ENCODE results near the gene MTCL1.

The MTCL1 gene

DNA sequence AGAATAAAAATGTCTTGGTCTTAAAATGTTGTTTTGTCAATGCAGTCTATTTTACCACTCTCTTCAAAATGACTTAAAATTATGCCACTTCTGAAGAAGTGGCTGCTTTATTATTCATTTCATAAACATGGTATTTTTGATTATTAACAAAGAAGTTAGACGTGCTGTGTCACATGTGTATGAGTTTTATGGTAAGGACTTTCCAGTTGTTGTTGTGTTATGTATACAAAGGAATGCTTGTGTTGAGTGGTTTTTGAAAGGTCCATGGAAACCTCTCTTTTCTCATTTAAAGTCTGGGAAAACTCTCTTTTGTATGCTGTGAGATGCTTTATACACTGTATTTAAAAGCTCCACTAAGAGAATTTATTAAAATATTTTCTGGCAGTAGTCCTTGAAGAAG lies 116.2 kb downstream of the MTCL1 start:
- DNase-seq (ENCODE audit: low spot score), result no peak
- TF ChIP-seq CTCF (IDR thresholded peaks at IDR 0.05; ENCODE audit: extremely low read depth, missing control alignments), result no peak

- no peak for DNase-seq (ENCODE audit: low spot score)
- TF ChIP-seq CTCF (IDR thresholded peaks at IDR 0.05; ENCODE audit: extremely low read depth, missing control alignments), result no peak
Measured at GRCh38 chr18:8822643-8823042, 117.3 kb downstream of the MTCL1 start.

DNA sequence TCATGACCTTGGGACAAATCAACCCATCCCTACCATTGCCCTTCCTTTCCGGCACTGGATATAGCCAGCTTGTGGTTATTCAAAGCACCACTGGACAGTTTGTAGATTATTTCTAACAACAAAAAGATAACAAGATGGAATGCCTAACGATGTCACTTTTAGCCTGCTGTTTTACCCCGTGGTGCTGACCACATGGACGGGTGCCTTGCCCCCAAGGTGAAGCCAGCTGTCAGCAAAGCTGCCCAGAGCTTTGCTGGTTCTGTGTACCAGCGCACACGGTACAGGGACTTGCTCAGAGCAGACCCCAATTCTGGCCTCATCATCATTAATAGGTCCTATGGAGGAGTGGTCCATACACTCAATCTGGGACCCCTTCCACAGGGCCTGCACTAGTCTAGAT lies 118.2 kb downstream of the MTCL1 start:
- TF ChIP-seq CTCF (IDR thresholded peaks at IDR 0.05; ENCODE audit: extremely low read depth, missing control alignments), result no peak
- DNase-seq (ENCODE audit: low spot score), result no peak

DNA sequence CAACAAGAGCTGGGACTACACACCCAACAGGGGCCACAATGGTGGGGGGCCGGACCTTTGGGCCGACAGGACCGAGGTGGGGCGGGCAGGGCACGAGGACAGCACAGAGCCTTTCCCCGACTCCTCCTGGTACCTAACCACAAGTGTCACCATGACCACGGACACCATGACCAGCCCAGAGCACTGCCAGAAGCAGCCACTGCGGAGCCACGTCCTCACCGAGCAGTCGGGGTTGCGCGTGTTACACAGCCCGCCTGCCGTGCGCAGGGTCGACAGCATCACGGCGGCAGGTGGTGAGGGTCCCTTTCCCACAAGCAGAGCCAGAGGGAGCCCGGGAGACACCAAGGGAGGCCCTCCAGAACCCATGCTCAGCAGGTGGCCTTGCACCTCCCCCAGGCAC lies 119.5 kb downstream of the MTCL1 start:
- no peak for DNase-seq (ENCODE audit: low spot score)
- TF ChIP-seq CTCF (IDR thresholded peaks at IDR 0.05; ENCODE audit: extremely low read depth, missing control alignments), result no peak

GRCh38 chr18:8825273-8825672 lies 119.9 kb downstream of the MTCL1 start:
- DNase-seq (ENCODE audit: low spot score), result no peak
- TF ChIP-seq CTCF (IDR thresholded peaks at IDR 0.05; ENCODE audit: extremely low read depth, missing control alignments), result no peak

- DNase-seq (ENCODE audit: low spot score), result no peak
- no peak for TF ChIP-seq CTCF (IDR thresholded peaks at IDR 0.05; ENCODE audit: extremely low read depth, missing control alignments)
Measured at GRCh38 chr18:8825729-8826375, 120.5 kb downstream of the MTCL1 start.

DNA sequence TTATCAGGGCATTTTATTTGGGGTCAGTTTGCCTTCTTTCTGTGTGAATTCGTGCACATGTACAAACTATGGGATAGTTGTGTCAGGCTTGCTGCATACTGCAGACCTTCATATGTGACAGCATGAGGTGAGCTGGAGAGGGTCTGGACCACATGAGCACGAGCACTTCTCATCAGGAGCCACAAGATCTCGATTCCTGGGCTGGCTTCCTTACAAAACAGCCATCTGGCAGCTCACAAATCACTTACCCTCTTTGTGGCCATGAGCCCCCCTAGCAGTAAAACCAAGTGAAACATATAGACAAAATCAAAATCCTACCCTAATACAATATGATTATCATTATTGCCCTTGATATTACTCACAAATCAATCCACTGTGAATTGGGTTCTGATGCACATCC lies 121.2 kb downstream of the MTCL1 start:
- no peak for DNase-seq (ENCODE audit: low spot score)
- TF ChIP-seq CTCF (IDR thresholded peaks at IDR 0.05; ENCODE audit: extremely low read depth, missing control alignments), result no peak
